GM19467 (cell line): ENCODE data around the gene MIEF1.
"Not testable (repeated sequence)": the region's sequence is repeated elsewhere in the genome, so short reads cannot be mapped to it uniquely, and the experiment has no call there.

ENCODE experiments used
- ATAC-seq: cut with Tn5 transposase; IDR thresholded peaks from one replicate; pipeline ENCODE4 v1.9.1; 2021; ENCODE audit warnings: mild to moderate bottlenecking, moderate library complexity; ENCODE audit not compliant: unreplicated experiment

Gene MIEF1

GRCh38 chr22:39489094-39490068 is 12.7 kb upstream of the MIEF1 start:
- no peak for ATAC-seq

- peak; percentile 60 for ATAC-seq
Measured at GRCh38 chr22:39490135-39490798, 11.8 kb upstream of the MIEF1 start.

- ATAC-seq, result no peak
Measured at GRCh38 chr22:39490966-39491680, 11.0 kb upstream of the MIEF1 start.

- ATAC-seq, result no peak
Measured at GRCh38 chr22:39491696-39492095, 10.4 kb upstream of the MIEF1 start.

- no peak for ATAC-seq
Measured at GRCh38 chr22:39492186-39492585, 9.9 kb upstream of the MIEF1 start.

GRCh38 chr22:39493759-39494158 is 8.3 kb upstream of the MIEF1 start:
- ATAC-seq, result no peak

GRCh38 chr22:39494471-39495120 is 7.5 kb upstream of the MIEF1 start:
- ATAC-seq, result no peak

GRCh38 chr22:39496131-39496838 is 5.8 kb upstream of the MIEF1 start:
- peak; percentile 49 for ATAC-seq

- ATAC-seq, result no peak
Measured at GRCh38 chr22:39497429-39497828, 4.7 kb upstream of the MIEF1 start.

GRCh38 chr22:39498368-39498767 is 3.7 kb upstream of the MIEF1 start:
- ATAC-seq, result no peak

- ATAC-seq, result no peak
Measured at GRCh38 chr22:39498802-39499201, 3.3 kb upstream of the MIEF1 start.

GRCh38 chr22:39500101-39500500 is 2.0 kb upstream of the MIEF1 start:
- ATAC-seq, result no peak

- ATAC-seq, result no peak
Measured at GRCh38 chr22:39501644-39502108, 414 bp upstream of the MIEF1 start.

- no peak for ATAC-seq
Measured at GRCh38 chr22:39502789-39503409, 809 bp downstream of the MIEF1 start.

GRCh38 chr22:39503630-39504029 is 1.5 kb downstream of the MIEF1 start:
- no peak for ATAC-seq

GRCh38 chr22:39504071-39504470 is 2.0 kb downstream of the MIEF1 start:
- ATAC-seq, result no peak

- ATAC-seq, result not testable (repeated sequence)
Measured at GRCh38 chr22:39507021-39507420, 4.9 kb downstream of the MIEF1 start.

GRCh38 chr22:39508393-39508792 is 6.3 kb downstream of the MIEF1 start:
- no peak for ATAC-seq

- ATAC-seq, result no peak
Measured at GRCh38 chr22:39510529-39511149, 8.5 kb downstream of the MIEF1 start.
